HepG2 (cell line): ENCODE results near the gene FAM174C. TPM values are rescaled to one million over a fixed set of nuclear protein-coding genes. Genes with fewer than 3 reads are reported as not detected.

Experiments used
- ATAC-seq: fragments of 200-7000 bp; cut with Tn5 transposase; 3 replicates; pipeline ENCODE4 v1.9.1; 2020; ENCODE audit warnings: mild to moderate bottlenecking, moderate library complexity
- BruUV-seq: library from RNA; stranded (reverse); fragments of 400-500 nt; replicated peaks from 2 replicates; lab custom pipeline; 2021; lab: Mats Ljungman, UMichigan
- CTCF ChIA-PET: fragments of 300-600 bp; formaldehyde crosslinking; extraction: SDS; loops from one replicate; lab custom pipeline; 2021; ENCODE audit warnings: low total read pairs, inconsistent platforms, low intra/inter-chr PET ratio; lab: Yijun Ruan, JAX
- POLR2A ChIA-PET: fragments of 350-600 bp; sonication (Branson Sonifier 250); formaldehyde crosslinking; loops from one replicate; lab custom pipeline; 2020; ENCODE audit warnings: antibody characterized with exemption, inconsistent platforms; lab: Yijun Ruan, JAX
- DNase-seq: peaks from one replicate; pipeline ENCODE4 v3.0.0-alpha.2; 2015; ENCODE audit warnings: low spot score
- FAIRE-seq: peaks from 3 replicates; lab custom pipeline; 2011; peaks lifted over from hg19 to GRCh38; lab: Jason Lieb, UNC
- H2AFZ ChIP-seq: one replicate; pipeline ENCODE4 v1.6.1; 2011; ENCODE audit warnings: low read length, inconsistent platforms
- H3K27ac ChIP-seq: fragments of 300-600 bp; 3 replicates; pipeline ENCODE4 v1.8.0; 2011; ENCODE audit warnings: mixed run types, mild to moderate bottlenecking, mixed read lengths, low read length, inconsistent platforms; ENCODE audit not compliant: insufficient read depth; ENCODE audit errors: extremely low read length
- H3K27me3 ChIP-seq, 2 experiments: fragments of 200-600 bp in 1 of 2; 2 replicates in 1 of 2; 3 replicates in 1 of 2; pipeline versions ENCODE4 v1.6.0 to v1.8.0; 2011; ENCODE audit warnings: low read length in 2 of 2, mild to moderate bottlenecking in 2 of 2, moderate library complexity in 2 of 2, inconsistent platforms in 1 of 2; ENCODE audit not compliant: insufficient read depth in 2 of 2, control insufficient read depth in 1 of 2
- H3K36me3 ChIP-seq, 2 experiments: fragments of 200-600 bp in 1 of 2; replicated peaks in 1 of 2; 2 replicates in 1 of 2; 3 replicates in 1 of 2; pipeline versions ENCODE4 v1.5.1 to v1.8.0; 2011; ENCODE audit warnings: low read length in 2 of 2, inconsistent platforms in 1 of 2; ENCODE audit not compliant: insufficient read depth in 2 of 2, control insufficient read depth in 1 of 2
- H3K4me1 ChIP-seq: 2 replicates; pipeline ENCODE4 v1.5.1; 2012; ENCODE audit warnings: low read length, inconsistent platforms; ENCODE audit not compliant: insufficient read depth
- H3K4me2 ChIP-seq: 2 replicates; pipeline ENCODE4 v1.6.0; 2011; ENCODE audit warnings: low read depth, low read length, inconsistent platforms
- H3K4me3 ChIP-seq, 3 experiments: fragments of 200-600 bp in 1 of 3; sonication (generic), shearing (Covaris generic) in 1 of 3; replicated peaks in 1 of 3; 2 replicates each; pipeline ENCODE4 v1.5.1; 2011 to 2016; ENCODE audit warnings: low read length in 3 of 3, inconsistent platforms in 2 of 3, low read depth in 2 of 3, mild to moderate bottlenecking in 2 of 3, control low read depth in 1 of 3, mixed read lengths in 1 of 3; ENCODE audit not compliant: insufficient read depth in 1 of 3
- H3K79me2 ChIP-seq: one replicate; pipeline ENCODE4 v1.6.1; 2011; ENCODE audit warnings: low read length, inconsistent platforms; ENCODE audit not compliant: insufficient read depth
- H3K9ac ChIP-seq: 2 replicates; pipeline ENCODE4 v1.6.0; 2011; ENCODE audit warnings: mild to moderate bottlenecking, low read depth, low read length, inconsistent platforms; ENCODE audit not compliant: insufficient read depth
- H3K9me3 ChIP-seq: 2 replicates; pipeline ENCODE4 v1.5.1; 2012; ENCODE audit warnings: mild to moderate bottlenecking, low read length
- H4K20me1 ChIP-seq: 2 replicates; pipeline ENCODE4 v1.6.0; 2011; ENCODE audit warnings: inconsistent platforms, mild to moderate bottlenecking, low read length, moderate library complexity; ENCODE audit not compliant: insufficient read depth
- ETV5 ChIP-seq: IDR thresholded peaks from 2 replicates; pipeline ENCODE4 v1.6.1; 2018; ENCODE audit warnings: missing biosample characterization, missing genetic modification reagents, inconsistent platforms, borderline replicate concordance
- FOSL2 ChIP-seq: sonication (generic); formaldehyde crosslinking; IDR thresholded peaks from 2 replicates; pipeline ENCODE4 v1.4.0; 2020; ENCODE audit warnings: missing genetic modification reagents
- KDM5B ChIP-seq: sonication (generic); formaldehyde crosslinking; IDR thresholded peaks from 2 replicates; pipeline ENCODE4 v1.4.0; 2020; ENCODE audit warnings: missing genetic modification reagents, mild to moderate bottlenecking, borderline replicate concordance
- MTA1 ChIP-seq: sonication (generic); formaldehyde crosslinking; IDR thresholded peaks from 2 replicates; pipeline ENCODE4 v1.4.0; 2020; ENCODE audit warnings: missing genetic modification reagents, mild to moderate bottlenecking, borderline replicate concordance
- SOX5 ChIP-seq: IDR thresholded peaks from 2 replicates; pipeline ENCODE4 v1.6.1; 2016; ENCODE audit warnings: borderline replicate concordance
- SRF ChIP-seq: IDR thresholded peaks from 2 replicates; pipeline ENCODE4 v1.6.1; 2011; ENCODE audit warnings: mild to moderate bottlenecking, low read depth, low read length, moderate library complexity
- TERF1 ChIP-seq: sonication (generic); formaldehyde crosslinking; IDR thresholded peaks from 2 replicates; pipeline ENCODE4 v1.8.0; 2022; ENCODE audit warnings: mild to moderate bottlenecking, missing genetic modification reagents, moderate library complexity
- ZNF318 ChIP-seq: sonication (generic); formaldehyde crosslinking; IDR thresholded peaks from 2 replicates; pipeline ENCODE4 v1.4.0; 2020; ENCODE audit warnings: mild to moderate bottlenecking, missing genetic modification reagents
- ZNF710 ChIP-seq: sonication (generic); formaldehyde crosslinking; IDR thresholded peaks from 2 replicates; pipeline ENCODE4 v1.5.0; 2020; ENCODE audit warnings: mild to moderate bottlenecking, missing genetic modification reagents, borderline replicate concordance
- ZNF83 ChIP-seq: sonication (generic); formaldehyde crosslinking; IDR thresholded peaks from 2 replicates; pipeline ENCODE4 v1.4.0; 2020; ENCODE audit warnings: missing genetic modification reagents, mild to moderate bottlenecking, borderline replicate concordance
- WGBS: methylation state at CpG from one replicate; pipeline ENCODE4 v1.1.6; 2017; ENCODE audit warnings: low lambda C conversion rate; 5-methylcytosine and 5-hydroxymethylcytosine counted together
- in situ Hi-C: cut with HindIII; loops from 2 replicates; pipeline ENCODE4 v1.10.0; 2017; ENCODE audit warnings: low pct_unique_long_range_greater_than_20kb; ENCODE audit not compliant: extremely low pct_ligation_motif_present
- intact Hi-C: fragments of 100-400 bp; cut with micrococcal nuclease; formaldehyde crosslinking; loops from one replicate; pipeline ENCODE4 v1.10.0; 2022; ENCODE audit not compliant: unreplicated experiment
- polyA plus RNA-seq, 8 experiments: library from polyadenylated mRNA; depleted of rRNA in 3 of 8; stranded (reverse) in 7 of 8; unstranded in 1 of 8; fragments of >200 nt; fragmentation: Illumina TruSeq in 4 of 8; extraction: Trizol in 4 of 8; gene quantifications; 2 replicates each; pipeline versions ENCODE4 v1.2.1 to v1.2.3, GENCODE V29; 2011 to 2016; ENCODE audit warnings: low read depth in 4 of 8, missing spikeins in 1 of 8, mixed read lengths in 1 of 8; ENCODE audit not compliant: insufficient read depth in 1 of 8
- total RNA-seq, 5 experiments: library from RNA; depleted of rRNA; stranded (reverse); fragments of >200 nt; fragmentation: Illumina TruSeq; extraction: Trizol; gene quantifications; 2 replicates each; pipeline ENCODE4 v1.2.3, GENCODE V29; 2016; ENCODE audit warnings: low read depth in 1 of 5

Gene FAM174C
- total and polyA plus RNA-seq, 2 of the 13 experiments (the other 11 are each of a cell fraction or from before 2014, with no cell fraction given) = 19.5 to 31.3 TPM

GRCh38 chr19:1315470-1316166 lies 40.3 kb downstream of the FAM174C start:
- Histone ChIP-seq H3K4me2 (peak overlapping the region; percentile 71), H3K9ac (no peak overlapping the region), H2AFZ (no peak overlapping the region), H4K20me1 (no peaks in the 10 kb centered on the region), H3K27me3 (peaks cover 8 to 55% of the 10 kb centered on the region in 2 experiments), H3K4me3 (peak overlapping the region in 2 of 3 experiments; percentile 43 to 67; a peak in 3 of 6 replicates), H3K36me3 (no peaks in the 10 kb centered on the region), H3K9me3 (no peaks in the 10 kb centered on the region), H3K27ac (no peak overlapping the region), H3K79me2 (no peaks in the 10 kb centered on the region), H3K4me1 (peaks cover 60% of the 10 kb centered on the region)
- DNase-seq (no peak), ATAC-seq (peak; percentile 64), FAIRE-seq (no peak)
- no TSS peak for BruUV-seq
- POLR2A ChIA-PET = interaction anchor here (0.6 to 1.4 kb wide), 5 partner anchors 32 to 58 kb away, joined by 3 to 8 read pairs (median 3); partner anchors contain the start of gene CIRBP
- 10% methylated on average over 13 of the region's 58 CpGs for WGBS
- in situ Hi-C loops (loop anchor here (5.0 kb wide), 1 partner anchor 33 kb away; no protein-coding TSS in a partner anchor), intact Hi-C loops (loop anchor here (2.0 to 5.0 kb wide), 3 partner anchors 37 to 57 kb away; a partner anchor contains a TSS)
- CTCF ChIA-PET = interaction anchor here (1.5 kb wide), 1 partner anchor 36 kb away, joined by 6 read pairs; no protein-coding TSS in a partner anchor
- TF ChIP-seq ETV5 (CRISPR knock-in tag) (no peak; the same call in 1 of the 2 replicates), ZNF318 (CRISPR knock-in tag) (0 out of 2 replicates have a peak, but pooled peaks have one; percentile 36), TERF1 (0 out of 2 replicates have a peak, but pooled peaks have one; percentile 35), ZNF710 (CRISPR knock-in tag) (0 out of 2 replicates have a peak, but pooled peaks have one; percentile 11), SRF (no peak), KDM5B (CRISPR knock-in tag) (peak; percentile 49; the same call in 1 of the 2 replicates), SOX5 (CRISPR knock-in tag) (0 out of 2 replicates have a peak, but pooled peaks have one; percentile 16), FOSL2 (peak; percentile 42; the same call in 1 of the 2 replicates), ZNF83 (no peak), MTA1 (CRISPR knock-in tag) (peak; percentile 68; the same call in 1 of the 2 replicates)
